GM12892 (cell line): ENCODE measurements around the gene PHRF1.

Source experiments
- POLR2A ChIP-seq: IDR thresholded peaks from 2 replicates; pipeline ENCODE4 v1.6.1; 2011; ENCODE audit warnings: low read depth, low read length, control low read depth
- TAF1 ChIP-seq: IDR thresholded peaks from 2 replicates; pipeline ENCODE4 v1.6.1; 2011; ENCODE audit warnings: low read depth, mild to moderate bottlenecking, control low read depth, low read length, borderline replicate concordance

DNA sequence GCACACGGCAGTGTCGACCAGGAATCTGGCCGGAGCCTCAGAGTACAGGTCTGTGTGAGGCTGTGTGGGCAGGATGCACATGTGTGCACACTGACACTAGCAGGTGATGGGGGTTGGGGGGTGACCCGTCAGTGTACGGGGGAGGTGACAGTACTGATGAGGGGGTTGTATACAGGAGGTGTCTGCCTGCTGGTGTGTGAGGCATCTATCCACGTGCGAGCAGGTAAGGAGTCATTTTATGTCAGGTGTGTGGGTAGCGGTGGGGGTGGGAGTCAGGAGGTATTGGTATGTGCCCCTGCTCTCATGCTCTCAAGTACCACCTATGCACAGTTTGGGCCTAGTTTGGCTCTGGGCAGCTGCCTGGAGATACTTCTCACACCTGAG is 4.5 kb upstream of the PHRF1 start:
- TF ChIP-seq POLR2A (no peak), TAF1 (no peak)
